Left cardiac atrium (tissue), 4 donors: ENCODE measurements around the gene SERPIND1. TPM values are rescaled to one million over a fixed set of nuclear protein-coding genes. Genes with fewer than 3 reads are reported as not detected.
A peak's percentile ranks its signal among the peaks of the same experiment; 100 is the strongest.

Experiments
- ATAC-seq, 2 donors: fragments of 200-7000 bp; cut with Tn5 transposase; one replicate each; pipeline ENCODE4 v1.9.1; 2020; ENCODE audit warnings: mild to moderate bottlenecking in 2 of 2, moderate library complexity in 2 of 2
- DNase-seq: peaks from one replicate; pipeline ENCODE4 v3.0.0-alpha.2; 2020
- intact Hi-C, 2 donors: fragments of 100-400 bp; cut with DNase I; formaldehyde crosslinking; loops; one replicate each; pipeline versions ENCODE4 v1.14.1 to v1.15.1; 2022 to 2023
- total RNA-seq, 2 donors: library from RNA; stranded (reverse); fragmentation: NEBNext Ultra II Directional; extraction: Animal tissue kit (Norgen Biotek cat#: 25700); gene quantifications; one replicate each; pipeline ENCODE4 v1.2.1, GENCODE V29; 2021
- donor health status: DM: no; HTN: yes; CAD: no.
- donor health status: DM: no; HTN: yes; CAD: no; lungs with severe emphysema.
- donor health status: DM: yes; HTN: yes; CAD: no.
- donor health status: Dilated cardiomyopathy.

Gene SERPIND1
- total RNA-seq, 2 donors from 2014 or later: 1.4 to 1.7 TPM

GRCh38 chr22:20745119-20745518 lies 28.8 kb upstream of the SERPIND1 start:
- ATAC-seq: no peak
- intact Hi-C loops: no loop called here
- no peak for DNase-seq

GRCh38 chr22:20746431-20747189 lies 27.3 kb upstream of the SERPIND1 start:
- ATAC-seq (no peak), DNase-seq (no peak)
- intact Hi-C loops: no loop called here

- ATAC-seq (no peak), DNase-seq (no peak)
- intact Hi-C loops: no loop called here
Observed at GRCh38 chr22:20747223-20747622, 26.7 kb upstream of the SERPIND1 start.

GRCh38 chr22:20748082-20748481 lies 25.8 kb upstream of the SERPIND1 start:
- DNase-seq: no peak
- no peak for ATAC-seq
- intact Hi-C loops: no loop called here

- no peak for DNase-seq
- no peak for ATAC-seq
- intact Hi-C loops: no loop called here
Observed at GRCh38 chr22:20748731-20749428, 25.0 kb upstream of the SERPIND1 start.

GRCh38 chr22:20749453-20749852 lies 24.5 kb upstream of the SERPIND1 start:
- no peak for ATAC-seq
- intact Hi-C loops: no loop called here
- DNase-seq: no peak

GRCh38 chr22:20750461-20751184 lies 23.3 kb upstream of the SERPIND1 start:
- ATAC-seq (peak; percentile 86 to 92), DNase-seq (peak; percentile 84)
- intact Hi-C loops: no loop called here

GRCh38 chr22:20751185-20751851 lies 22.6 kb upstream of the SERPIND1 start:
- intact Hi-C loops: no loop called here

GRCh38 chr22:20752104-20752741 lies 21.7 kb upstream of the SERPIND1 start:
- ATAC-seq: no peak
- DNase-seq: no peak
- intact Hi-C loops: no loop called here

More at GRCh38 chr22:20751185-20751851, 22.6 kb upstream of the SERPIND1 start:
- DNase-seq: no peak
- ATAC-seq: no peak

- no peak for DNase-seq
- ATAC-seq: no peak
- intact Hi-C loops: no loop called here
Observed at GRCh38 chr22:20752873-20753272, 21.0 kb upstream of the SERPIND1 start.

- DNase-seq (no peak), ATAC-seq (no peak)
- intact Hi-C loops: no loop called here
Observed at GRCh38 chr22:20756846-20757245, 17.1 kb upstream of the SERPIND1 start.

GRCh38 chr22:20758688-20759087 lies 15.2 kb upstream of the SERPIND1 start:
- intact Hi-C loops: no loop called here
- ATAC-seq: no peak
- DNase-seq: no peak

- ATAC-seq (no peak), DNase-seq (no peak)
- intact Hi-C loops: loop anchor here in 1 of 2 donors (10.0 kb wide), 1 partner anchor 65 kb away; no protein-coding TSS in a partner anchor
Observed at GRCh38 chr22:20760084-20760483, 13.8 kb upstream of the SERPIND1 start.

- intact Hi-C loops: loop anchor here in 1 of 2 donors (10.0 kb wide), 1 partner anchor 63 kb away; no protein-coding TSS in a partner anchor
- ATAC-seq (peak in 1 of 2 donors; percentile 32), DNase-seq (no peak)
Observed at GRCh38 chr22:20761536-20761935, 12.4 kb upstream of the SERPIND1 start.

GRCh38 chr22:20762233-20762796 lies 11.6 kb upstream of the SERPIND1 start:
- intact Hi-C loops: loop anchor here in 1 of 2 donors (10.0 kb wide), 1 partner anchor 62 kb away; no protein-coding TSS in a partner anchor
- no peak for DNase-seq
- ATAC-seq: no peak

- intact Hi-C loops: loop anchor here in 1 of 2 donors (10.0 kb wide), 1 partner anchor 61 kb away; no protein-coding TSS in a partner anchor
- ATAC-seq: no peak
- no peak for DNase-seq
Observed at GRCh38 chr22:20763630-20764470, 10.1 kb upstream of the SERPIND1 start.

- intact Hi-C loops: loop anchor here in 1 of 2 donors (10.0 kb wide), 1 partner anchor 60 kb away; no protein-coding TSS in a partner anchor
- DNase-seq: no peak
- ATAC-seq: no peak
Observed at GRCh38 chr22:20764471-20764720, 9.5 kb upstream of the SERPIND1 start.

- no peak for DNase-seq
- ATAC-seq: no peak
- intact Hi-C loops: loop anchor here in 1 of 2 donors (10.0 kb wide), 1 partner anchor 60 kb away; no protein-coding TSS in a partner anchor
Observed at GRCh38 chr22:20764729-20765128, 9.2 kb upstream of the SERPIND1 start.
